GM10248 (cell line): ENCODE data around the gene OXA1L.
"Not testable (repeated sequence)": the region's sequence is repeated elsewhere in the genome, so short reads cannot be mapped to it uniquely, and the experiment has no call there.

Experiments used
- CTCF ChIA-PET: fragments of 300-600 bp; sonication (Branson Sonifier 250); formaldehyde crosslinking; extraction: SDS; loops from one replicate; lab custom pipeline; 2021; ENCODE audit warnings: antibody characterized with exemption; lab: Yijun Ruan, JAX
- POLR2A ChIA-PET: fragments of 350-650 bp; sonication (Branson Sonifier 250); formaldehyde crosslinking; extraction: SDS; loops from one replicate; lab custom pipeline; 2020; ENCODE audit warnings: antibody characterized with exemption; lab: Yijun Ruan, JAX
- DNase-seq: peaks from one replicate; pipeline ENCODE4 v3.0.0; 2012; ENCODE audit errors: extremely low spot score
- TF ChIP-seq, protein P1 (sequence below): IDR thresholded peaks from 2 replicates; pipeline ENCODE4 v1.5.1; 2012; ENCODE audit warnings: mild to moderate bottlenecking, low read depth; ENCODE audit errors: extremely low read depth, missing control alignments, control extremely low read depth

Gene OXA1L

DNA sequence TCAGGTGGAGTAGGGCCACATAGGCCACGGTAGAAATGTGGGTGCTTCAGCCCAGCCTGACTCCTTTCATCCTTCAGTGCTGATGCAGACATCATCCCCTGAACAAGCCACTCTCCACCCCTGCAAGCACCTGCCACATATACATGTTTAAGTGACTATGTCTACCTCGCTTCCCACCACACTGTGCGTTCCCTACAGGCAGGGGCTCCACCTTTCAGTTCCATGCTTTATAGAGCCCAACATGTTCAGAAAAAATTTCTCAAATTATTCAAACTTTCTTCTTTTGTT, 37.1 kb downstream of the OXA1L start:
- CTCF ChIA-PET, result interaction anchor here (0.8 to 2.6 kb wide), 4 partner anchors 16 to 234 kb away, joined by 3 to 7 read pairs (median 4); no protein-coding TSS in a partner anchor
- TF ChIP-seq, protein P1, sequence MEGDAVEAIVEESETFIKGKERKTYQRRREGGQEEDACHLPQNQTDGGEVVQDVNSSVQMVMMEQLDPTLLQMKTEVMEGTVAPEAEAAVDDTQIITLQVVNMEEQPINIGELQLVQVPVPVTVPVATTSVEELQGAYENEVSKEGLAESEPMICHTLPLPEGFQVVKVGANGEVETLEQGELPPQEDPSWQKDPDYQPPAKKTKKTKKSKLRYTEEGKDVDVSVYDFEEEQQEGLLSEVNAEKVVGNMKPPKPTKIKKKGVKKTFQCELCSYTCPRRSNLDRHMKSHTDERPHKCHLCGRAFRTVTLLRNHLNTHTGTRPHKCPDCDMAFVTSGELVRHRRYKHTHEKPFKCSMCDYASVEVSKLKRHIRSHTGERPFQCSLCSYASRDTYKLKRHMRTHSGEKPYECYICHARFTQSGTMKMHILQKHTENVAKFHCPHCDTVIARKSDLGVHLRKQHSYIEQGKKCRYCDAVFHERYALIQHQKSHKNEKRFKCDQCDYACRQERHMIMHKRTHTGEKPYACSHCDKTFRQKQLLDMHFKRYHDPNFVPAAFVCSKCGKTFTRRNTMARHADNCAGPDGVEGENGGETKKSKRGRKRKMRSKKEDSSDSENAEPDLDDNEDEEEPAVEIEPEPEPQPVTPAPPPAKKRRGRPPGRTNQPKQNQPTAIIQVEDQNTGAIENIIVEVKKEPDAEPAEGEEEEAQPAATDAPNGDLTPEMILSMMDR, result no peak

DNA sequence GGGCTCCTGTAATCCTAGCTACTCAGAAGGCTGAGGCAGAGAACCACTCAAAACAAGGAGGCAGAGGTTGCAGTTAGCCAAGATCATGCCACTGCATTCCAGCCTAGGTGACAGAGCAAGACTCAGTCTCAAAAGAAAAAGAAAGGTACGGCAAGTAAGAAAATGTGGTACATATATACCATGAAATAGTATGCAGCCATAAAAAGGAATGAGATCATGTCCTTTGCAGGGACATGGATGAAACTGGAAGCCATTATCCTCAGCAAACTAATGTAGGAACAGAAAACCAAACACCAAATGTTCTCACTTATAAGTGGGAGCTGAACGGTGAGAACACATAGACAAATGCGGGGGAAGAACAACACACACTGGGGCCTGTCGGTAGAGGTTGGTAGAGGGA, 38.7 kb downstream of the OXA1L start:
- CTCF ChIA-PET, result interaction anchor here (1.2 to 2.6 kb wide), 7 partner anchors 11 to 235 kb away, joined by 3 to 7 read pairs (median 4); no protein-coding TSS in a partner anchor
- DNase-seq, POLR2A ChIA-PET: not testable (repeated sequence)

More for the DNA sequence above, 37.1 kb downstream of the OXA1L start:
- no peak for DNase-seq
- POLR2A ChIA-PET, result no interaction called here

DNA sequence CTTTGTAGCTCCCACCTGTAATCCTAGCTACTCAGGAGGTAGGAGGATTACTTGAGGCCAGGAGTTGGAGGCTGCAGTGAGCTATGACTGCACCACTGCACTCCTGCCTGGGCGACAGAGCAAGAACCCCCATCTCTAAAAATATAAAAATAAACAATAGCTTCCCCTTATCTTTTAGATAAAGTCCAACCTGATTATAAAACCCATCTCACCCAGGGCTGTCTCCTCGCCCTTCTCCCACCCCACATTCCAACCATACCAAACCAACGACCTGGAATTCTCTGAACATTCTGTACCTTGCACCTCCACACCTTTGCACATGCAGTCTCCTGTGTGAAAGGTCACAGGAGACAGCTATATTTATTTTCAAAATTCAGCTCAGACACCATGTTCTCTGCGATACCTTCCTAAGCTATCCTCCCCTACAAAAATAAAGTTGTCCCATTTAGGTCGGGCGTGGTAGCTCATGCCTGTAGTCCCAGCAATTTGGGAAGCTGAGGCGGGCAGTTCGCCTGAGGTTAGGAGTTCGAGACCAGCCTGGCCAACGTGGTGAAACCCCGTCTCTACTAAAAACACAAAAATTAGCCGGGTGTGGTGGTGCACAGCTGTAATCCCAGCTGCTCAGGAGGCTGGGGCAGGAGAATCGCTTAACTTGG, 41.1 kb downstream of the OXA1L start:
- no peak for DNase-seq
- TF ChIP-seq, protein P1, result no peak
- POLR2A ChIA-PET, result no interaction called here
- CTCF ChIA-PET, result interaction anchor here (1.0 to 3.3 kb wide), 9 partner anchors 10 to 251 kb away, joined by 3 to 20 read pairs (median 6); no protein-coding TSS in a partner anchor

DNA sequence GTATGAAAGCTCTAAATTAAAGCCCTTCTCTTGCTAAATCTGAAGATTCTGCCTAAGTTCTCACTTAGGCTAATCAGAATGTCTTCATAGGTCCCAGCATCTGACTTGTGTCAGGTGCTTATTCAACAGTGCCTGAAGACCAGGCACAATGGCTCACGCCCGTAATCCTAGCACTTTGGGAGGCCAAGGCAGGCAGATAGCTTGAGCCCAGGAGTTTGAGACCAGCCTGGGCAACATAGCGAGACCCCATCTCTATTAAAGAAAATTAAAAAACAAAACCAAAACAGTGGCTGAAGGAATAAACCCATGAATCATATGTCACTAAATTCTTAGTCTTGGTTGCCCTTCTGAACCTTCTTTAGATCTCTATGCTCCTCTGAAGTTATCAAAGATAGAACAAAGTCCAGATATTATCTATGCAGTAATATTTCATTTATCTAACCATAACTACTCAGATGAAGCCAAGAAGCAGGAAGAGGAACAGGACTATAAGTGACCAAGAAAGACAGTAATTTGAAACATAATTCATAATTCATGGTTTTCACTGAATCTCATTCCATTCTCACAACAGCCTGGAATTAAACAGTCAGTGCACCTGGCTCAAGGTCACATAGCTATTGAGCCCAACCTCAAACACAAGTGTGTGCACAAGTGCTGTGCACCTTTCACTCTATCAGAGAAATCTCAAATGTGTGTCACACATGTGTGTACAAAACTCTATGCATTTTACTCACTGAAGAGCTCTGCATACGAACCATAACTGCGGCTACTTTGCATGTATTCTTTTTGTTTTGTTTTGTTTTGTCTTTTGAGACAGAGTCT, 42.1 kb downstream of the OXA1L start:
- no peak for DNase-seq
- ChIA-PET CTCF (interaction anchor here (1.1 to 3.3 kb wide), 8 partner anchors 12 to 156 kb away, joined by 3 to 20 read pairs (median 6); no protein-coding TSS in a partner anchor), POLR2A (no interaction called here)
- TF ChIP-seq, protein P1, result no peak

DNA sequence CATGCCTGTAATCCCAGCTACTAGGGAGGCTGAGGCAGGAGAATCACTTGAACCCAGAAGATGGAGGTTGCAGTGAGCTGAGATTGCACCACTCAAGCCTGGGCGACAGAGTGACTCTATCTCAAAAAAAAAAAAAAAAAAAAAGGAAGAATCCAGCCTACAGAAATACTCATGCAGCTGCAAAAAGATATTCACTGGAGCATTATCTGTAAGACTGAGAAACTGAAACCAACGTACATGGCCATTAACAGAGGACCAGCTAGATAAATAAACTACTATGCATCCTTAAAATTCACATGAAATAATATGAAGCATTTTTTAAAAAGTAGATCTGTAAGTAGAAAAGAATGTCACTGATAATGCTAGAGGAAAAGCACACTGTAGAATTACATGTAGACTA, 45.2 kb downstream of the OXA1L start:
- TF ChIP-seq, protein P1, result no peak
- ChIA-PET POLR2A (no interaction called here), CTCF (interaction anchor here (1.0 to 14.9 kb wide), 7 partner anchors 11 to 241 kb away, joined by 3 to 262 read pairs (median 4); no protein-coding TSS in a partner anchor)
- DNase-seq, result no peak

DNA sequence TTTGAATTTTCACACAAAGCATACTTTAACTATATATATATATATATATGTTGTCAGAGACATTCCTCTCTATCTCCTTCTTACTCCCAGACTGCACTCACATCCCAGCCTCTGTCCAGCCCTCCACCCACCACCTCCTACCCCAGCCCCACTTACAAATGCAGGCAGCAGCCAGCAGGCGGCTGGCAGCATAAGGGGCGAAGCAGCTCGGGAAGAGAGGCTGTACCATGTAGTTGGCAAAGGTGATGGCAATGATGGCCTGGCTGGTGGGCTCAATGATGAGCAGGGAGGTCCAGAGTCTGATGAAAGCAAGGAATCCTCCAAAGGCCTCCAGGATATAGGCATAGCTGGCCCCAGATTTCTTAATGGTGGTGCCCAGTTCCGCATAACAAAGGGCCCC, 46.3 kb downstream of the OXA1L start:
- TF ChIP-seq, protein P1, result no peak
- DNase-seq, result no peak
- CTCF ChIA-PET, result interaction anchor here (0.8 to 14.9 kb wide), 13 partner anchors 9 to 428 kb away, joined by 3 to 262 read pairs (median 4); no protein-coding TSS in a partner anchor
- POLR2A ChIA-PET, result no interaction called here
